ENCODE measurements around the gene TULP1.

TULP1 gene

DNA sequence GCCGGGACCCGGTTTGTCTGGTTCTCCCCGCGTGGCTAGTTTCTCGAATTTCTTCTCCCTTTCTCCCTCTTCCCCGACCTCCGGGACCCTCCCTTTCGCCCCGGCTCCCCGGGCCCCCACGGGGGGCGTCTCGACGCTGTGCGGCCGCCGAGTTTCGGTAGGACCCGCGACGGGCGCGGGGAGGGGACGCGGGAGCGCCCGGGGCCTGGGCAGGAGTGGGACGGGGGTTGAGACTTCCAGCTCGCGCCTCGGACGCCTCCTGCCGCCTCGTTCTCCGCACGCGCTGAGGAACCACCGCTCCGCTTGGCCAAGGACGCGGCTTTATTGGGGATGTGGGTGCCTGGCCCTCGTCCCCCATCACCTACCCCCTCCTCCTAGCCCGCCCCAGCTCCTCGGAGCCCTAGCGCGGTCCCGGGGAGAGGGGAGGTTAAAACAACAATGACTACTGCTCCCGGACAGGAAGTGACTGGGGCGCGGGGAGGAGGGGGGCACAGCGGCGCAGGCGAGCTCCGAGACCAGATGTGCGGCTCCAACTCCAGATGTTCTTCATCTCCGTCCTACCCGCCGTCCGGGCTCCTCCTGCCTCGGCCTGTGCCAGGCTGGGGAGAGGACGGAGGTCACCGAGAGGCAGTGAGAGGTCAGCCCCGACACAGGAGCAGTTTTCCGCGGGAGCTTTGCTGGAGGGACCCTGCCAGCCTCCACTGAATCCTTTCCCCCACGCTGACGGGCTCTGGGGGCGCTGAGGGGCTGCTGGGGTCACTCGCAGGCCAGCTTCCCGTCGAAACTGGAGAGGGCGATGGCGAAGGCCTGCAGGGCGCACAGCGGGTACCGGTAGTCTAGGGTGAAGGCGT is 14.9 kb downstream of the TULP1 start:
- DNase-seq (ENCODE audit: low read depth in 3 of 3, low spot score in 1 of 3), result no peak

DNA sequence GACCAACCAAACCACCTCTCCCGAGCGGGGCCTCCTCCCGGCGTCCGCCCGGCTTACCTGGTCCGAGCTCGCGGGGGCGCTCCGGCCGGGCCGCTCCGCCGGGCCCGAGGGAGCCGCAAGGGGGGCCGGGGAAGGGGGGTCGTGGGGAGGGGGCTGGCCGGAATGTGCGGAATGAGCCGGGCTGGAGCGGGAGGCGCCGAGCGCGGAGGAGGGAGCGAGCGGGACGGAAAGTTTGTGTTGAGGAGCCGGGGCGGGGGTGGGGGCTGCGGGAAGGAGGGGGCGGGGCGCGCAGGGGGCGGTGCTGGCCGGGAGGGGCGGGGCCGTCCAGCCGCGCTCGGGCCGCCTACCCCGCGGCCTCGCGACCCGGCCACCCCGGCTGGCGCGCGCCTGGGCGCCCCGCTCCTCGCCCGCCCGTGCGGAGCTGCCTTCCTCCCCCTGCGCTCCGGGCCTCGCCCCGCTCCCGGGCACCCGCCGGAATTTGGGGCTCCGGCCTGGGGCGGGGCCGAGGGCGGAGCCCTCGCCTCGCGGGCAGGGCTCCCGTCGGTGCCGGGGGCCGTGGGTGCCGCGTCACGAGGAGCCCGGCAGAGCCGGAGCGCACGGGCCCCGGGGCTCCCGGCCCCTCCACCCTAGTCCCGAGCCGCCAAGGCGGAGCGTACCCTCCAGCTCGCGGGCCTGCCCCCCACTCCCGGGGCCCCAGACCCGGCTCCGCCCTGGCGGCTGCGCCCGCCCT is 15.7 kb downstream of the TULP1 start, which contains the start of gene TEAD3:
Gene TEAD3 (minus strand): TSS at position 239 of the 730 bp plus-strand sequence.
- DNase-seq (ENCODE audit: low read depth in 3 of 3, low spot score in 1 of 3), result peak in 2 of 3 donors; percentile 24 to 45

DNA sequence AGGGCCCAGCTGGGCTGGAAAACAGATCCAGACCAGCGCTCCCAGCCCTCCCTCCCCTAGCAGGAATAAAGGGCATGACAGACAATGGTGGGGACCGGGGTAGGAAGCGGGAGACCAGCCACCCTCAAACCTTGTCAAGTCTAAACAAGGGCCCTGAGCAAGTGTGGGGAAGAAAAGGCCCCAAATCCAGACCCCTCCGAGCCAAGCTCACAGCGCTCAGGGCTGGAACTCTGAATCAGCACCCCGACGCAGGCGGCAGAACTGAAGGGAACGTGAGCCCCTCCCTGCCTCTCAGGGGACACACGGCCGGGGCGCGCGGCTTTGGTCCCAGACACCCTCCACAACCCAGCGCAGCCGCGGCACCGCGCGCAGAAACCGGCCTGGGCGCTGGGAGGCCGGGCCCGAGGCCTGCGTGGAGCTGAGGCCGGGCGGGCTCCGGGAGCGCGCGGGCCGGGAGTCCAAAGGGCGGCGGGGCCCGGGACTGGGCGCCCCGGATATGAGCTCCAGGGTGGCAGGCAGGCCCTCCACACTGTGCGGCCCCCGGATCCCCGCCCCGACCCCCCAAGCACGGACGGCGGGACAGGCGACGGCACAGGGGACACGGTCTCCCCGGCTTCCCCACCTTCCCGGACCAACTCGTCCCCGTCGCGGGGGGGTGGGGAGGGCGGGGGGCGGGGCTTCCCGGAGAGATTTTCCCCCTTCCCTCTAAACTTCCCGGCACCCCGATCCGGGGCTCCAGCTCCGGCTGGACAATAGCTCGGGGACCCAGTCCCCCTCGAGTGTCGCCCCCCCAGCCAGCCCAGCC is 16.5 kb downstream of the TULP1 start:
- no peak for DNase-seq (ENCODE audit: low read depth in 3 of 3, low spot score in 1 of 3)

DNA sequence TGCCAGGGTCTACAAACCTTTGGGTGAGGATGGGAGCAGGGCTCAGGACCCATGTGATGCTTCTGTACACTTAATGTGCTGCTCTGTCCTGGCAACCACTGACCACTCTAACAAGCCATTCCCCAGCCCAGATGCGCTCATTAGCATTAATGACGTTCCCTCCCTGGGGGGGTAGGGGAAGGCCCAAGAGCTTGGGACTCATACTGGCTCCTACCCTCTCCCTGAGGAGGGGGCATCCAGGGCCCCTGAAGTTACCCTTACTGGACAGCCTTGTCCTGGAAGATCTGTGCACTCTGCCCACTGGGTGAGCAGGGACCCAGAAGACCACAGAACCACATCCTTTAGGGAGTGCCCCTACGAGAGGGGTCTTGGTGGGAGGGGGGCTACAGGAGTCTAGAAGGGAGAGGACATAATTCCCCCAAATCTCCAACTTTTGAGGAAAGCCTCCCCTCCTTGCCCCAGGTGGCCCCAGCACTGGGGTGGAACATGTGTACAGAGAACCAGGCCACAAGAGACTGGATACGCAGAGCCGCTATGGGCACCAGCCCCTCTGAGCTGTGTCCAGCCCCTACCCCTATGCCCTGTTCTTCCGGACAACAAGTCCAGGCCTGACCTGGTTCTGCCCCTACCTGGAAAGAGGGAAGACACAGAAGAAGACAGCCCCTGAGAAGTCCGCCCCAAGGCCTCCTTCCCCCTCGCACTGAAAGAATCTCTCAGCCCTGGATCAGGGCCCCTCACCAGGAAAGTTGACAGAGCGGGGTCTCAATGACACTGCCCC is 17.2 kb downstream of the TULP1 start:
- no peak for DNase-seq (ENCODE audit: low read depth in 3 of 3, low spot score in 1 of 3)

DNA sequence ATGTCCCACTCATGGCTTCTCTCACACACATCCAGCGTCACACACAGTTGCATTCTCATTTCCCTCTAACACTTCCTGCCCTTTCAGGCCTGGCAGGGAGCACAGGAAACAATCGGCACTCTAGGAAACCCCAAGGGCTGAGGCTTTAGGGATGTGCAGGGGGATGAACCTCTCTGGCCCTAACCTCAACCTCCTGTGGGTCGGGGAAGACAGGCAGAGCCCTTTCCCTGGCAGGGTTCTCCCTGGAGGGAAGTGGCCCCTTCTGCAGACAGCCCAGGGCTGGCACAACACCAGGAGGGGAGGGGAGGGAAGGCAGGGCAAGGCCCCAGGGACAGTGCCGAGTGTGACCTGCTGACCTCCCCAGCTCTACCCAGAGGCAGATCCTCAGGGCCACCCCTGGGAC is 18.5 kb downstream of the TULP1 start:
- DNase-seq (ENCODE audit: low read depth in 3 of 3, low spot score in 1 of 3), result no peak

DNA sequence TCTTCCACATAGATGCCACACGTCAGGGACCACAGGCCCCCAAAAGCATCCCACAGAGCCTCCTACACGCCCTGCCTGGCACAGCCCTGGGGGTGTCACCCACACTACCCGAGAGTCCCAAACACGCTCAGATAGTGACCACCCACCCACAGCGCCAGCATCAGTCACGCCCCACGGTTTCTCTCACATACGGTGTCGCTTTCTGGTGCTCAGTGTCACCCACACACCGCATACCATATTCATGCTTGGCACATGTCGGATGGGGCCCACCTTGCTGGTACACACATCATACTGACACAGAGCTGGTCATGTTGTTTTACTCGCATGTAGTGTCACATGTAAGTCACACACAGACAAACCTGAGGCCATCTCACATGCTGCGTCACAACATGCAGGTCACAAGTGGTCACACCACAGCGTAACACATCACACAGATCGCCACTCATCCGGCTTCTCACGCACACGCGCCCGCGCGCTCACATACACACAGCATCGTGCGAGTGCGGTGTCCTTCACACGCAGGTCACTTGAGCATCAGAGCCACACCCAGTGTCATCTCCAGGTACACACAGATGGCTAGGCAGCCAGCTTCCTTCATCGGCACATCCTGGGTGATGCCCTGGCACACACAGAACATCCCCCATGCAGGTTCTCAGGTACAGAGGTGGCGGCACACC is 19.3 kb downstream of the TULP1 start:
- no peak for DNase-seq (ENCODE audit: low read depth in 3 of 3, low spot score in 1 of 3)

DNA sequence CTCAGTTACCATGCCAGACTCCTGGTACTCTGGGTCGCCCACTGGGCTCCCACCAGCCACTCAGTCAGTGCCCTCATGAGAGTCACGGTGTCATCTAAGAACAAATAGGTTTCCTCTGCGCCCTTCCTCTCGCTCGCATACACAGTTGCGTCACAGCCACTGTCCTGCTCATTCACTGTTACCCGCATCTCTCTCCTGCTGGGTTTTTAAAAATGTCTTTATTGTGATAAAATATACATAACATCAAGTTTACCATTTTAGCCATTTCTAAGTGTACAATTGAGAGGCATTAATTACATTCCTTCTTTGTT is 19.8 kb downstream of the TULP1 start:
- no peak for DNase-seq (ENCODE audit: low read depth in 3 of 3, low spot score in 1 of 3)

- no peak for DNase-seq (ENCODE audit: low read depth in 3 of 3, low spot score in 1 of 3)
Measured at GRCh38 chr6:35492258-35492973, 20.3 kb downstream of the TULP1 start.

DNA sequence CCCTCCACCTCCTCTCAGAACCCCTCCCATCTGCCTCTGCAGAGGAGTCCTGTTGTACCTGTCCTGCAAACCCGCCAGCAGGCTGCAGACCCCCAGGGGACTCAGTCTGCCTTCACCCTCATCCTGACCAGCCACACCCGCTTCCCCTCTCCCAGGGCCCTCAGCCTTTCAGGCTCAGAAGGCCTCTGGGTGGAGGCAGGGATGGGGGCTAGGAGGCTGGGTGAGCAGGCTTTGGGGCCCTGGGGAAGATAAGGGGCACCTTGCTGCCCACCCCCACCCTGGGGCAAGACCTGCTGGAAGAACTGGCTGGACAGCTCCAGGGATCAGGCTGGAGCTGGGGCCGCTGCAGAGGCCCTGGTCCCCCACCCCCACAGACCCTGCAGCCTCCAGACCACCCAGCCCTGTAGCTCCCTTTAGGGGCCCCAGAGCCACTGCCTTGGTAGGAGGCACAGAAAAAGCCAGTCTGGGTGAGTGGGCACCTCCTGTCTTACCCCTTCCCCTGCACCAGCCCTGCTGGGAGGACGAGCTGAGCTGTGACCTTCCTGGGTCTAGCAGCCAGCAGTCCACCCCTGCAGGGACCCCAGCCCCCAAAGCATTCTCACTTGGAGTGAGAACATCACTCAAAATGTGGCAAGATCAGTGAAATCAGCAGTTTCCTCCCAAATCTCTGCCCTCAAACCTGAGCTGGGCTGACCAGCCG is 21.0 kb downstream of the TULP1 start:
- DNase-seq (ENCODE audit: low read depth in 3 of 3, low spot score in 1 of 3), result no peak

GRCh38 chr6:35490821-35491557 is 21.7 kb downstream of the TULP1 start:
- DNase-seq (ENCODE audit: low read depth in 3 of 3, low spot score in 1 of 3), result no peak

DNA sequence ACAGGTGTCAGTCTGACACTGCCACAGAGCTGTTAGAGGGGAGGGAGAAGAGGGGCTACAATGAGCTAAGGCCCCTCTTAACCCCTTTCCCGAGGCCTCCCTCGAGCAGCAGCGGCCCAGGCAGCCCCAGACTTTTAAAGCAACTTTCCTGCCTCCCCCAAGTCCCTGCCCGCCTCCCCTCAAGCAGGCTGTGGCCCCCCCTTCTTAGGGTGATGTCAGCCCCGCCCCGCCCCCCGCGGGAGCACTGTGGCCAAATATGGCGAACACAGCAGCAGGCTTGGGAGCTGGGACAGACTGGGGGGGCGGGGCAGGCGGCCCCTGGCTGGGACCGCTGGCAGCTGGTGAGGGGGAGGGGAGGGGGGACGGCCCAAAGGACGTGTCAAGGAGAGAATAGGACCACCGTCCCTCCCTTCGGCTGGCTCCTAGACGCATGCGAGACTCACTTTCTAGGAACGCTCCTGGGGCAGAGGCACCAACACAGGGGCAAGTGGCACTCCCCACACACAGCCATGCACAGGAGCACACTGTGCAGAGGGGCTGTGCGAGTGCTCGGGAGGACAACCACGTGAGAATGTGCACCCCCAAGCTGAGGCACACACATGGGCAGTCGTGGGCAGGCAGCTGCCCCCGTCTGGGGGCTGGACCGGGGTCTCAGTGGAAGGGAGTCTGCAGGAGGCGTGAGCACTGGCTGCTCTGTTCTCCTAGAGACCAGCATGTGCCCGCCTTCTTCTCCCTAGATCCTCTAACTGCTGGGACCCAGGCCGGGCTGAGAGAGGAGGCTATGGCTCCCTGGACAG is 22.5 kb downstream of the TULP1 start:
- DNase-seq (ENCODE audit: low read depth in 3 of 3, low spot score in 1 of 3), result no peak

DNA sequence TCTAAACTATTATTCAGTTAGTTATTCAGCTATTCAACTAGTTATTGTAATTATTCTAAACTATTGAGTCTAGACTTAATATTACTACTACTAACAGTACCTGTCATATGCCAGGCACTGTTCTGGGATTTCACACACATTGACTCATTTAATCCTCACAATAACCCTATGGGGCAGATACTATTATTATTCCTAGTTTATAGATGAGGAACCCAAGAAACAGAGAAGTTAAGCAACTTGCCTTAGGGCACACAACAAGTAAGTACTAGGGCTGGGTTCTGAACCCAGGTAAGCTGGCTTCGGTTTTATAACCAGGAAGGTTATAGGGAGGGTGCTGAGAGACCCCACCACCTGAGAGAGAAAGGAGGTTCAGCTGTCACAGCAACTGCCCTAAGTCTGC is 23.6 kb downstream of the TULP1 start:
- no peak for DNase-seq (ENCODE audit: low read depth in 3 of 3, low spot score in 1 of 3)

GRCh38 chr6:35488517-35488862 is 24.2 kb downstream of the TULP1 start:
- DNase-seq (ENCODE audit: low read depth in 3 of 3, low spot score in 1 of 3), result no peak

- DNase-seq (ENCODE audit: low read depth in 3 of 3, low spot score in 1 of 3), result no peak
Measured at GRCh38 chr6:35487658-35488516, 24.8 kb downstream of the TULP1 start.

DNA sequence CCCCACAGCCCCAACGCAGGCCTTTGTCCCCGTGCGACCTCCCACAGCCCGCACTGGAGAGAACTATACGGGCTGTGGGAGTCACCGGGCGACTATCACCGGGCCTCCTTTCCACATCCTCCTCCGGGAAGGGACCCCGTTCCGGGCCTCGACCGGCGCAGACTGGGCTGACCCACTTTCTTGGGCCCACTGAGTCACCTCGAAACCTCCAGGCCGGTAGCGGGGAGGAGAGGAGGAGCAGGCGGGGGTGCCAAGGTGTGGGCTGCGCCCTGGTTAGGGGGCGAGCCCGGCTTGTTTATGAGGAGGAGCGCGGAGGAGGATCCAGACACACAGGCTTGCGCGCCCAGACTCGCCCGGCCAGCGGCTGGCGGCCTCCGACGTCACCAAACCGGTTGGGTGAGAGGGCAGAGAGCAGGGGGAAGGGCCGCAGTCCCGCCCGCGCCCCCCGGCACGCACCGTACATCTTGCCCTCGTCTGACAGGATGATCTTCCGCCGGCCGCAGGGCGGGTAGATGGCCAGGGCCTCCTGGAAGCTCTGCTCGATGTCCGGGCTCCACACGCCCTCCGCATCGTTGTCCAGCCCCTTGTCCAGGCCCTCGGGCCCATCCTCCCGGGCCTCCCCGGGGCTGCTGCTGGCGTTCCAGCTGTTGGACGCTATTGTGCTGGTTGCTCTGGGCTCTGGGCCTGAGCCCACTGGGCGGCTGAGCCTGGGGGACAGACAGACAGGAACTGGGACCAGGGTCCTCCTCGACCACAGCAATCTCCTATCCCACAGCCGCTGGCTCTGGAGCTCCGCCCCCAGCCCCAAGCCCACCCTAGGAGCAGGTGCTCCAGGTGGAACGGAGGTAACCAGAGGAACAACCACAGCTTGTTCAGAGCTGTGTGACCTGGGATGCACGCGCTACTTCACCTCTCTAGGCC is 26.4 kb downstream of the TULP1 start:
- no peak for DNase-seq (ENCODE audit: low read depth in 3 of 3, low spot score in 1 of 3)

DNA sequence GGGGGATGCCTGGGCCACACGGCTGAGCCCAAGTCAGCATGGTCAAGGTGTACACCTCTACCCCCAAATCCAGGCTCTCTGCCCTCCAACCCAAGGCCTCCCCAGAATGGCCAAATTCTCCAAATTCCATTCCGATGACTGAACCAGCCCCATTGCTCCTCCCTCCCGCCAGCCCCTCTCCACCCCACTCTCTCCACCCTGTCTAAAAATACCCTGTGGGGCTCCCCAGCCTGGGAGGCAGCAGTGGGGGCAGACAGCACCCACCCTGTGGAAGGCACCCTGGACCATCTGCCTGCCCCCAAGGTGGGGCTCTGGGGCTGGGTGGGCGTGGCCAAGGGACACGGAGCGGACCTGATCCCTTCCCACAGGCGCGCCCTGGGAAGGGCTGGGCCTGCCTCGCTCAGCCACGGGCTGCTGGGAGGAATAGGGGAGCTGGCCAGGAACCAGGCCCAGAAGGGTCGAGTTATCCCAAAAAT is 27.3 kb downstream of the TULP1 start:
- DNase-seq (ENCODE audit: low read depth in 3 of 3, low spot score in 1 of 3), result no peak

Data from stimulated activated CD4-positive, alpha-beta T cell treated with anti-CD3 and anti-CD28 coated beads, TNF-alpha, amount 100 ng/mL, for 1 hour (primary cell).